GM12878 (cell line): ENCODE measurements around the gene MAGI3.

Experiments
- CTCF ChIP-seq, 3 experiments: IDR thresholded peaks in 2 of 3; conservative IDR thresholded peaks in 1 of 3; 2 replicates each; pipeline ENCODE4 v1.5.1; 2011; ENCODE audit warnings: low read depth in 3 of 3, low read length in 3 of 3, mild to moderate bottlenecking in 3 of 3, control low read depth in 2 of 3, moderate library complexity in 2 of 3, inconsistent platforms in 1 of 3, mixed read lengths in 1 of 3; ENCODE audit not compliant: control insufficient read depth in 2 of 3, insufficient read depth in 1 of 3; ENCODE audit errors: extremely low read depth in 1 of 3
- EP300 ChIP-seq, 2 experiments: fragments of 150-350 bp in 1 of 2; IDR thresholded peaks; 2 replicates each; pipeline ENCODE4 v1.6.1; 2011 to 2012; ENCODE audit warnings: low read depth in 2 of 2, low read length in 2 of 2, borderline replicate concordance in 1 of 2, improper control_type of control experiment in 1 of 2, inconsistent platforms in 1 of 2; ENCODE audit not compliant: control insufficient read depth in 1 of 2
- HDAC2 ChIP-seq: fragments of 200-600 bp; sonication (generic); IDR thresholded peaks from 2 replicates; pipeline ENCODE4 v1.6.1; 2017
- JUND ChIP-seq: IDR thresholded peaks from 2 replicates; pipeline ENCODE4 v1.6.1; 2012; ENCODE audit warnings: low read depth, mild to moderate bottlenecking, low read length, improper control_type of control experiment, moderate library complexity
- RAD21 ChIP-seq: IDR thresholded peaks from 2 replicates; pipeline ENCODE4 v1.6.1; 2011; ENCODE audit warnings: mild to moderate bottlenecking, low read depth, low read length, moderate library complexity; ENCODE audit not compliant: insufficient read depth
- STAT1 ChIP-seq: fragments of 450-650 bp; conservative IDR thresholded peaks from 2 replicates; pipeline ENCODE4 v1.6.1; 2014; ENCODE audit warnings: antibody characterized with exemption, mild to moderate bottlenecking
- ZNF24 ChIP-seq: fragments of 450-650 bp; IDR thresholded peaks from 2 replicates; pipeline ENCODE4 v1.6.1; 2017; ENCODE audit warnings: antibody characterized with exemption, mild to moderate bottlenecking
- TF ChIP-seq, protein P1 (sequence below): IDR thresholded peaks from 2 replicates; pipeline ENCODE4 v1.6.1; 2012; ENCODE audit warnings: improper control_type of control experiment, low read depth, low read length; ENCODE audit not compliant: insufficient replicate concordance

- TF ChIP-seq ZNF24 (no peak), STAT1 (no peak), CTCF (IDR thresholded peaks at IDR 0.05 in 2 of 3, conservative IDR thresholded peaks at IDR 0.05 in 1 of 3; ENCODE audit: control insufficient read depth in 2 of 3, extremely low read depth in 1 of 3, insufficient read depth in 1 of 3, low read depth in 3 of 3, low read length in 3 of 3) (no peak), EP300 (IDR thresholded peaks at IDR 0.05; ENCODE audit: borderline replicate concordance in 1 of 2, control insufficient read depth in 1 of 2, low read depth in 2 of 2, low read length in 2 of 2) (no peak), RAD21 (no peak), HDAC2 (no peak), JUND (no peak)
- TF ChIP-seq, protein P1, sequence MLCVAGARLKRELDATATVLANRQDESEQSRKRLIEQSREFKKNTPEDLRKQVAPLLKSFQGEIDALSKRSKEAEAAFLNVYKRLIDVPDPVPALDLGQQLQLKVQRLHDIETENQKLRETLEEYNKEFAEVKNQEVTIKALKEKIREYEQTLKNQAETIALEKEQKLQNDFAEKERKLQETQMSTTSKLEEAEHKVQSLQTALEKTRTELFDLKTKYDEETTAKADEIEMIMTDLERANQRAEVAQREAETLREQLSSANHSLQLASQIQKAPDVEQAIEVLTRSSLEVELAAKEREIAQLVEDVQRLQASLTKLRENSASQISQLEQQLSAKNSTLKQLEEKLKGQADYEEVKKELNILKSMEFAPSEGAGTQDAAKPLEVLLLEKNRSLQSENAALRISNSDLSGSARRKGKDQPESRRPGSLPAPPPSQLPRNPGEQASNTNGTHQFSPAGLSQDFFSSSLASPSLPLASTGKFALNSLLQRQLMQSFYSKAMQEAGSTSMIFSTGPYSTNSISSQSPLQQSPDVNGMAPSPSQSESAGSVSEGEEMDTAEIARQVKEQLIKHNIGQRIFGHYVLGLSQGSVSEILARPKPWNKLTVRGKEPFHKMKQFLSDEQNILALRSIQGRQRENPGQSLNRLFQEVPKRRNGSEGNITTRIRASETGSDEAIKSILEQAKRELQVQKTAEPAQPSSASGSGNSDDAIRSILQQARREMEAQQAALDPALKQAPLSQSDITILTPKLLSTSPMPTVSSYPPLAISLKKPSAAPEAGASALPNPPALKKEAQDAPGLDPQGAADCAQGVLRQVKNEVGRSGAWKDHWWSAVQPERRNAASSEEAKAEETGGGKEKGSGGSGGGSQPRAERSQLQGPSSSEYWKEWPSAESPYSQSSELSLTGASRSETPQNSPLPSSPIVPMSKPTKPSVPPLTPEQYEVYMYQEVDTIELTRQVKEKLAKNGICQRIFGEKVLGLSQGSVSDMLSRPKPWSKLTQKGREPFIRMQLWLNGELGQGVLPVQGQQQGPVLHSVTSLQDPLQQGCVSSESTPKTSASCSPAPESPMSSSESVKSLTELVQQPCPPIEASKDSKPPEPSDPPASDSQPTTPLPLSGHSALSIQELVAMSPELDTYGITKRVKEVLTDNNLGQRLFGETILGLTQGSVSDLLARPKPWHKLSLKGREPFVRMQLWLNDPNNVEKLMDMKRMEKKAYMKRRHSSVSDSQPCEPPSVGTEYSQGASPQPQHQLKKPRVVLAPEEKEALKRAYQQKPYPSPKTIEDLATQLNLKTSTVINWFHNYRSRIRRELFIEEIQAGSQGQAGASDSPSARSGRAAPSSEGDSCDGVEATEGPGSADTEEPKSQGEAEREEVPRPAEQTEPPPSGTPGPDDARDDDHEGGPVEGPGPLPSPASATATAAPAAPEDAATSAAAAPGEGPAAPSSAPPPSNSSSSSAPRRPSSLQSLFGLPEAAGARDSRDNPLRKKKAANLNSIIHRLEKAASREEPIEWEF: no peak
These were observed 344.2 kb downstream of the MAGI3 start for GRCh38 chr1:113734357-113735055.
